ENCODE data around the gene CNTNAP2. TPM values are rescaled to one million over a fixed set of nuclear protein-coding genes. Genes with fewer than 3 reads are reported as not detected.

Gene CNTNAP2
- total and polyA plus RNA-seq, 2 of the 13 experiments (the other 11 are each of a cell fraction or from before 2014, with no cell fraction given), result 0.40 to 0.42 TPM

DNA sequence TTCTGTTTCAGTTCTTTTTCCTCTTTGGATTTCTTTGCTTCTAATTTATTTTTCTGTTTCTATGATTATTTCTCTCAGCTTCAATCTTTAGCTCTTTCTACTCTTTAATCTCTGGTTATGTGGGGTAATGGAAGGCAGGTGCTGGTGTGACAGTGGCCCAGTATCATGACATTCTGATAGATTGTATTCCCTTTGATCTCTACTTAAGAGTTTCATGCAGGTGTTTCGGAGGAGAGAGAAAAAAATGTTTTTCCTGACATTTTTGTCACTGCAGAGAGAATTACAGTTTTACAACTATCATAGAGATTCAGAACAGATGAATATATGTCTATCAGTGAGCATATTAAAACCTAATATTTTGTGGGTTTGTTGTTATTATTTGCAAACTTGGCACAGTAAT lies 524.9 kb downstream of the CNTNAP2 start:
- no peak for TF ChIP-seq TGIF2 (CRISPR knock-in tag; IDR thresholded peaks at IDR 0.05)
- no peak for TF ChIP-seq ZNF256 (CRISPR knock-in tag; conservative IDR thresholded peaks at IDR 0.05)
- no peak for TF ChIP-seq ZNF558 (CRISPR knock-in tag; IDR thresholded peaks at IDR 0.05; ENCODE audit: borderline replicate concordance)
- no peak for TF ChIP-seq ZNF337 (CRISPR knock-in tag; IDR thresholded peaks at IDR 0.05; ENCODE audit: borderline replicate concordance, low read depth)
- no peak for TF ChIP-seq ZNF446 (CRISPR knock-in tag; IDR thresholded peaks at IDR 0.05)
- no peak for TF ChIP-seq ZMYM2 (CRISPR knock-in tag; IDR thresholded peaks at IDR 0.05)
- no peak for TF ChIP-seq AKAP8 (CRISPR knock-in tag; IDR thresholded peaks at IDR 0.05)
- no peak for TF ChIP-seq REXO4 (CRISPR knock-in tag; IDR thresholded peaks at IDR 0.05; ENCODE audit: borderline replicate concordance)
- TF ChIP-seq ESRRA (CRISPR knock-in tag; IDR thresholded peaks at IDR 0.05; ENCODE audit: low read depth), result no peak
- no peak for TF ChIP-seq KAT8 (CRISPR knock-in tag; IDR thresholded peaks at IDR 0.05)
- TF ChIP-seq, protein P1, sequence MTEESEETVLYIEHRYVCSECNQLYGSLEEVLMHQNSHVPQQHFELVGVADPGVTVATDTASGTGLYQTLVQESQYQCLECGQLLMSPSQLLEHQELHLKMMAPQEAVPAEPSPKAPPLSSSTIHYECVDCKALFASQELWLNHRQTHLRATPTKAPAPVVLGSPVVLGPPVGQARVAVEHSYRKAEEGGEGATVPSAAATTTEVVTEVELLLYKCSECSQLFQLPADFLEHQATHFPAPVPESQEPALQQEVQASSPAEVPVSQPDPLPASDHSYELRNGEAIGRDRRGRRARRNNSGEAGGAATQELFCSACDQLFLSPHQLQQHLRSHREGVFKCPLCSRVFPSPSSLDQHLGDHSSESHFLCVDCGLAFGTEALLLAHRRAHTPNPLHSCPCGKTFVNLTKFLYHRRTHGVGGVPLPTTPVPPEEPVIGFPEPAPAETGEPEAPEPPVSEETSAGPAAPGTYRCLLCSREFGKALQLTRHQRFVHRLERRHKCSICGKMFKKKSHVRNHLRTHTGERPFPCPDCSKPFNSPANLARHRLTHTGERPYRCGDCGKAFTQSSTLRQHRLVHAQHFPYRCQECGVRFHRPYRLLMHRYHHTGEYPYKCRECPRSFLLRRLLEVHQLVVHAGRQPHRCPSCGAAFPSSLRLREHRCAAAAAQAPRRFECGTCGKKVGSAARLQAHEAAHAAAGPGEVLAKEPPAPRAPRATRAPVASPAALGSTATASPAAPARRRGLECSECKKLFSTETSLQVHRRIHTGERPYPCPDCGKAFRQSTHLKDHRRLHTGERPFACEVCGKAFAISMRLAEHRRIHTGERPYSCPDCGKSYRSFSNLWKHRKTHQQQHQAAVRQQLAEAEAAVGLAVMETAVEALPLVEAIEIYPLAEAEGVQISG (CRISPR knock-in tag; IDR thresholded peaks at IDR 0.05), result no peak
- TF ChIP-seq JUN (CRISPR knock-in tag; IDR thresholded peaks at IDR 0.05), result no peak
- TF ChIP-seq, protein P2, sequence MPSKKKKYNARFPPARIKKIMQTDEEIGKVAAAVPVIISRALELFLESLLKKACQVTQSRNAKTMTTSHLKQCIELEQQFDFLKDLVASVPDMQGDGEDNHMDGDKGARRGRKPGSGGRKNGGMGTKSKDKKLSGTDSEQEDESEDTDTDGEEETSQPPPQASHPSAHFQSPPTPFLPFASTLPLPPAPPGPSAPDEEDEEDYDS (CRISPR knock-in tag; IDR thresholded peaks at IDR 0.05), result no peak
- TF ChIP-seq KDM4B (CRISPR knock-in tag; IDR thresholded peaks at IDR 0.05), result no peak
- no peak for TF ChIP-seq TOE1 (CRISPR knock-in tag; IDR thresholded peaks at IDR 0.05)
- TF ChIP-seq, protein P3, sequence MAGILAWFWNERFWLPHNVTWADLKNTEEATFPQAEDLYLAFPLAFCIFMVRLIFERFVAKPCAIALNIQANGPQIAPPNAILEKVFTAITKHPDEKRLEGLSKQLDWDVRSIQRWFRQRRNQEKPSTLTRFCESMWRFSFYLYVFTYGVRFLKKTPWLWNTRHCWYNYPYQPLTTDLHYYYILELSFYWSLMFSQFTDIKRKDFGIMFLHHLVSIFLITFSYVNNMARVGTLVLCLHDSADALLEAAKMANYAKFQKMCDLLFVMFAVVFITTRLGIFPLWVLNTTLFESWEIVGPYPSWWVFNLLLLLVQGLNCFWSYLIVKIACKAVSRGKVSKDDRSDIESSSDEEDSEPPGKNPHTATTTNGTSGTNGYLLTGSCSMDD (CRISPR knock-in tag; IDR thresholded peaks at IDR 0.05), result no peak
- no peak for TF ChIP-seq JUNB (CRISPR knock-in tag; IDR thresholded peaks at IDR 0.05; ENCODE audit: borderline replicate concordance)
- TF ChIP-seq PAX8 (CRISPR knock-in tag; IDR thresholded peaks at IDR 0.05; ENCODE audit: borderline replicate concordance), result no peak
- no peak for TF ChIP-seq JDP2 (CRISPR knock-in tag; IDR thresholded peaks at IDR 0.05; ENCODE audit: borderline replicate concordance)
- ATAC-seq, result no peak
- ChIA-PET CTCF (ENCODE audit: low intra/inter-chr PET ratio, low total read pairs) (no interaction called here), POLR2A (no interaction called here)
- Histone ChIP-seq H3K27ac (ENCODE audit: extremely low read length, insufficient read depth, low read length) (no peak overlapping the region), H3K9ac (ENCODE audit: insufficient read depth, low read depth, low read length) (no peak overlapping the region), H3K4me3 (replicated peaks in 1 of 3; ENCODE audit: insufficient read depth in 1 of 3, low read depth in 2 of 3, low read length in 3 of 3) (no peak overlapping the region), H2AFZ (ENCODE audit: low read length) (no peak overlapping the region), H3K4me1 (ENCODE audit: insufficient read depth, low read length) (no peaks in the 10 kb centered on the region), H3K9me3 (ENCODE audit: low read length) (peaks cover 59% of the 10 kb centered on the region), H4K20me1 (ENCODE audit: insufficient read depth, low read length) (no peaks in the 10 kb centered on the region), H3K79me2 (ENCODE audit: insufficient read depth, low read length) (no peaks in the 10 kb centered on the region), H3K27me3 (ENCODE audit: control insufficient read depth in 1 of 2, insufficient read depth in 2 of 2, low read length in 2 of 2) (no peaks in the 10 kb centered on the region), H3K4me2 (ENCODE audit: low read depth, low read length) (no peak overlapping the region), H3K36me3 (replicated peaks in 1 of 2; ENCODE audit: control insufficient read depth in 1 of 2, insufficient read depth in 2 of 2, low read length in 2 of 2) (no peaks in the 10 kb centered on the region)
- no TSS peak for BruUV-seq (replicated peaks)
- in situ Hi-C loops (cut with HindIII; ENCODE audit: extremely low pct_ligation_motif_present, low pct_unique_long_range_greater_than_20kb), result no loop called here
- DNase-seq (ENCODE audit: low spot score), result no peak
- FAIRE-seq, result no peak
- intact Hi-C loops (cut with micrococcal nuclease; ENCODE audit: unreplicated experiment), result no loop called here
- 0% methylated on average over 1 of the region's 1 CpG for WGBS (ENCODE audit: low lambda C conversion rate)
